Activated CD8-positive, alpha-beta T cell treated with anti-CD3 and anti-CD28 coated beads for 36 hours (primary cell): Measurements from ENCODE around the gene TOR1AIP2. TPM values are rescaled to one million over a fixed set of nuclear protein-coding genes. Genes with fewer than 3 reads are reported as not detected.

Experiments
- ATAC-seq: fragments of 200-7000 bp; cut with Tn5 transposase; one replicate; pipeline ENCODE4 v1.10.0; 2021; ENCODE audit warnings: mild to moderate bottlenecking, moderate library complexity
- CTCF ChIA-PET: fragments of 350-600 bp; sonication (Branson Sonifier 250); formaldehyde crosslinking; loops from one replicate; lab custom pipeline; 2021; ENCODE audit warnings: antibody characterized with exemption; lab: Charles Lee
- POLR2A ChIA-PET: fragments of 350-600 bp; sonication (Branson Sonifier 250); formaldehyde crosslinking; loops from one replicate; lab custom pipeline; 2021; ENCODE audit warnings: antibody characterized with exemption; lab: Charles Lee
- DNase-seq: peaks from one replicate; pipeline ENCODE4 v3.0.0-alpha.2; 2020
- H3K27ac Mint-ChIP-seq: one replicate; pipeline ENCODE4 v1.8.0; 2021; ENCODE audit warnings: mild to moderate bottlenecking, mixed read lengths
- H3K27me3 Mint-ChIP-seq: one replicate; pipeline ENCODE4 v1.8.0; 2021; ENCODE audit warnings: mixed read lengths
- H3K36me3 Mint-ChIP-seq: one replicate; pipeline ENCODE4 v1.8.0; 2021; ENCODE audit warnings: low read depth, mixed read lengths
- H3K4me1 Mint-ChIP-seq: one replicate; pipeline ENCODE4 v1.8.0; 2021; ENCODE audit warnings: low read depth, mixed read lengths
- H3K4me3 Mint-ChIP-seq: one replicate; pipeline ENCODE4 v1.8.0; 2021; ENCODE audit warnings: mild to moderate bottlenecking, moderate library complexity, mixed read lengths
- H3K9me3 Mint-ChIP-seq: one replicate; pipeline ENCODE4 v1.8.0; 2021; ENCODE audit warnings: mixed read lengths
- CTCF ChIP-seq: fragments of 200-600 bp; IDR thresholded peaks from one replicate; pipeline ENCODE4 v1.8.0; 2022; ENCODE audit warnings: antibody characterized with exemption, mild to moderate bottlenecking
- intact Hi-C: fragments of 100-400 bp; cut with micrococcal nuclease; formaldehyde crosslinking; loops from one replicate; pipeline ENCODE4 v1.10.0; 2022
- total RNA-seq, 2 experiments: library from RNA; stranded (reverse); gene quantifications; one replicate each; pipeline ENCODE4 v1.2.3, GENCODE V29; 2021

TOR1AIP2 gene
- total RNA-seq, 2 experiments from 2014 or later: 39.5 to 45.1 TPM

- no peaks in the 10 kb centered on the region for H3K4me1 Mint-ChIP-seq
- H3K9me3 Mint-ChIP-seq: no peaks in the 10 kb centered on the region
- intact Hi-C loops: no loop called here
- ChIA-PET POLR2A (interaction anchor here (0.6 kb wide), 1 partner anchor 167 kb away, joined by 3 read pairs; no protein-coding TSS in a partner anchor), CTCF (interaction anchor here (8.5 kb wide), 1 partner anchor 17 kb away, joined by 92 read pairs; no protein-coding TSS in a partner anchor)
- ATAC-seq (no peak), DNase-seq (no peak)
- H3K4me3 Mint-ChIP-seq: no peak overlapping the region
- no peak overlapping the region for H3K27ac Mint-ChIP-seq
- H3K27me3 Mint-ChIP-seq: no peaks in the 10 kb centered on the region
- H3K36me3 Mint-ChIP-seq: no peaks in the 10 kb centered on the region
- TF ChIP-seq CTCF: no peak
Measured at GRCh38 chr1:179794669-179795068, 82.9 kb downstream of the TOR1AIP2 start.

GRCh38 chr1:179794146-179794545 is 83.5 kb downstream of the TOR1AIP2 start:
- no peaks in the 10 kb centered on the region for H3K36me3 Mint-ChIP-seq
- CTCF ChIA-PET: interaction anchor here (2.2 kb wide), 1 partner anchor 21 kb away, joined by 5 read pairs; no protein-coding TSS in a partner anchor
- TF ChIP-seq CTCF: no peak
- POLR2A ChIA-PET: interaction anchor here (0.6 kb wide), 1 partner anchor 166 kb away, joined by 3 read pairs; no protein-coding TSS in a partner anchor
- DNase-seq: no peak
- no peaks in the 10 kb centered on the region for H3K9me3 Mint-ChIP-seq
- H3K27me3 Mint-ChIP-seq: no peaks in the 10 kb centered on the region
- no peak overlapping the region for H3K4me3 Mint-ChIP-seq
- no peaks in the 10 kb centered on the region for H3K4me1 Mint-ChIP-seq
- intact Hi-C loops: no loop called here
- ATAC-seq: no peak
- H3K27ac Mint-ChIP-seq: no peak overlapping the region

- Mint-ChIP-seq H3K9me3 (no peaks in the 10 kb centered on the region), H3K36me3 (no peaks in the 10 kb centered on the region), H3K27me3 (no peaks in the 10 kb centered on the region), H3K4me1 (no peaks in the 10 kb centered on the region), H3K4me3 (no peak overlapping the region), H3K27ac (no peak overlapping the region)
- ATAC-seq (no peak), DNase-seq (no peak)
- POLR2A ChIA-PET: no interaction called here
- intact Hi-C loops: no loop called here
- no peak for TF ChIP-seq CTCF
- CTCF ChIA-PET: interaction anchor here (1.4 to 2.2 kb wide), 2 partner anchors 16 to 21 kb away, joined by 5 to 6 read pairs; no protein-coding TSS in a partner anchor
Measured at GRCh38 chr1:179793281-179793680, 84.3 kb downstream of the TOR1AIP2 start.

Other genes with a start within 250 kb of the TOR1AIP2 start
- gene FAM163A, start 134.5 kb downstream of the TOR1AIP2 start, total RNA-seq: not detected
- 10 to 100 TPM; 38.3 to 45.8 TPM for gene TOR1AIP1, start 4.5 kb upstream of the TOR1AIP2 start, total RNA-seq
- 10 to 100 TPM; 38.9 to 42.3 TPM for gene CEP350, start 77.0 kb upstream of the TOR1AIP2 start, total RNA-seq